GM04504 (cell line): Measurements from ENCODE around the gene GJA3.

Source experiments
- DNase-seq: peaks from one replicate; pipeline ENCODE4 v3.0.0-alpha.2; 2012; ENCODE audit warnings: low read depth

Gene GJA3

DNA sequence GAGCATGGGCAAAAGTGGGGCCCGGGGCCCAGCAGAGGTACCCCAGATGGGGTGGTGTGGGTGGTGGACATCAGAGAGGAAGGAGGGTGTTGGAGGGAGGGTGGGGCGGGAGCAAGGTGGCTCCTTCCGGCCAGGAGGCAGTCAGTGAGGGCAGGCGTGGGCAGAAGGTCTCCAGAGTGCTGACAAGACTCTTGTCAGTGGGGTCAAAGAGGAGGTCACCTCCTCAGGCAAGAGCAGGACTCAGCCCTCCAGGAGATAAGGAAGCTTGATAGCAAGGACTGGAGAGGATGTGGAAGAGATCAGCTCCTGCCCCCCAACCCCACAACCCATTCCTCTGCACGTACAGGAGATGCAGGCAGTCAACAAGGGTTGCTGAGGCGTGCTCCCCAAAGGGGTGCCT lies 9.8 kb downstream of the GJA3 start:
- no peak for DNase-seq

DNA sequence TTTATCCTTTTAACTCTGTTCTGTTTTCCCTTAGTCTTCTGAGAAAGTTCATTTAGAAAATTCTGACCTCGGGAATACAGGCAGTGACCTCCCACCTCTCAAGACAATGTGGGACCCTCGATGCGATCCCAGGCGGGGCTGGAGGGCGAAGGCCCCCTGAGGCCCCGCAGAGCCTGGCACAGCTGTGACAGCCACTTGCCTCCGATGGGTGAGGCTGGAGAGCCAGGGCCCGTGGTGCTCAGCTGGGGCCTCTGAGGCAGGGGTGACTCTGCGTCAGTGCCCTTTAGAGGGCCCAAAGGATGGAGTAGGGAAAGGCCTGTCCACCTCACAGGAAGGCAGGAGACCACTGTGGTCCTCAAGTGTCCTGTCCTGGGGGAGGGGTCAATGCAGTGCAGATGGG lies 10.3 kb downstream of the GJA3 start:
- DNase-seq: no peak

DNA sequence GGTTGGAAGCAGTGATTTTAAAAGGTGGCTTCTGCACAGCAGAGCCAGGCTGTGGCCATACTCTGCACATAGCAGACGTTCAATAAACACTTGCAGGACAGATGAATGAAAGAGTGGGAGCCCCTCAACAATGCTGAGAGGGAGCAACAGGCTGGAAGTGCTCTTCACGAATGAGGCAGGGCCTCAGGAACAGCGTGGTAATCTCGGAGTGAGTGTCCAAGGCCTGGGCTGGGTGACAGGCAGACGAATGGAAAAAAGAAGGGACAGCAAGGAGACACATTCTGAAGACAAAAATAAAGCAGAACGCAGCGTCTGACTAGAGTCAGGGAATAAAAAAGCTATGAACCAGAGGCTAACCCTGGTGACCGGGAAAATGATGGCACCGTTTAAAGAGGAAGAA lies 11.1 kb downstream of the GJA3 start:
- DNase-seq: no peak

DNA sequence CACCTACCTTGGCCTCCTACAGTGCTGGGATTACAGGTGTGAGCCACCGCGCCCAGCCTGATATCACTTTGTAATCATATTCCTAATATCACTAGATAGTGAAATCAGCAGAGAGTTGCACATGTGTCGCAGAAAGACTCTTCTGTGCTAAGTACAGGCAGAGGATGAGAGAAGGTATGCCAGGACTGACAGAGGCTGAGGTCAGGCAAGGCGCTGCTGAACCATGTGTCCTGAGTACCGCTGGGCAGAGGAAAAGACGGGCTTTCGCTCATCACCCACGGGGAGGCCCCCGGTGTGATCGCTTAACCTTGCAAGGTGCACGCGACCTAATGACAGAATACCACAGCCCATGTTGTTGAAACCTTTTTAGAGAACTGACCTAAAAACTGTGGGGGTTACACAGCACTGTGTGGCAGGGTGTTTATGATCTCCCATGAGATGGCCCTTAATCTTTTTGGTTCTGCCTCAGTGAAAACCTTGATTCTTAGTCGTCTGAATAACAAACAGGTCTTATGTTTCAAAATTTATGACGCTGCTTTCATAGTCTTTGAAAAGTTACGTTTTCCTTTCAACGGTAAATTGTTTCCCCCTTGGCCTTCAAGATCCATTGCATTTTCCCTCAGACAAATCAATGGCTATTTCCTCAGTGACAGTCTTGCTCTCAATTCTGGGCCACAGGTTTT lies 12.2 kb downstream of the GJA3 start:
- DNase-seq: no peak

DNA sequence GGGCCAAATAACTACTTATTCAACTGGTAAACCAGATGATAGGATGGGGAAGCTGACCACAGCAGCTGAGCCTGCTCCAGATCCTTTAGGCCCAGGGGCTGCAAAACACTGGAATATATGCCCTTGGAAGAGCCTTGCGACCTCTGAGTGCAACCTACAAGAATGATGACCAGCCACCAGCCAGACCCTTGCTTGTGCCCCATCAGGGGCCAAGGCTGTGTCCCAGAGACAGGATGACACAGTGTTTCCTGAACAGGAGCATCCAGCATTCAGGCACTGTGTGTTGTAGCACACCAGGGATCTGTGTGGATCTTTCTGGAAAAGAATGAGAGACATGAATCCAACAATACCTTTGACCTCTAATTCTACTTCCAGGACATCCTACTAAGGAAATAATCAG lies 14.5 kb downstream of the GJA3 start:
- no peak for DNase-seq

DNA sequence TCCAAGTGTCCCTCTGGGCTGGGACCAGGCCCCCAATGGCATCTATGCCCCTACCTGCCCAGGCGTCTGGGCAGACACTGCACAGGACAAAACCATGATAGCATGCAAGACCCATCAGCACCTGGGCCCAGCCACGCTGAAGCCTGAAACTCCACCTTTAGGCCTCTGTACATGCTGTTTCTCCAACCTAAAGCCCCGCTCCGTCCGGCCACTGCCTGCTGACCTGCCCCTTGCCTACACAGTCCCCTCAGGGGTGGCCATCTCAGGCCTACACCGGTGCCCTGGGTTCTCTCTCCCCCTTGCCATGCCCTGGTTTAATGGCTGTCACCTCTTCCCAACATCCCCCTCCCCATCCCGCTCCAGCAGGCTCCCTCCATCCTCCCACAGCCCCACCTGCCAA lies 15.3 kb downstream of the GJA3 start:
- no peak for DNase-seq

DNA sequence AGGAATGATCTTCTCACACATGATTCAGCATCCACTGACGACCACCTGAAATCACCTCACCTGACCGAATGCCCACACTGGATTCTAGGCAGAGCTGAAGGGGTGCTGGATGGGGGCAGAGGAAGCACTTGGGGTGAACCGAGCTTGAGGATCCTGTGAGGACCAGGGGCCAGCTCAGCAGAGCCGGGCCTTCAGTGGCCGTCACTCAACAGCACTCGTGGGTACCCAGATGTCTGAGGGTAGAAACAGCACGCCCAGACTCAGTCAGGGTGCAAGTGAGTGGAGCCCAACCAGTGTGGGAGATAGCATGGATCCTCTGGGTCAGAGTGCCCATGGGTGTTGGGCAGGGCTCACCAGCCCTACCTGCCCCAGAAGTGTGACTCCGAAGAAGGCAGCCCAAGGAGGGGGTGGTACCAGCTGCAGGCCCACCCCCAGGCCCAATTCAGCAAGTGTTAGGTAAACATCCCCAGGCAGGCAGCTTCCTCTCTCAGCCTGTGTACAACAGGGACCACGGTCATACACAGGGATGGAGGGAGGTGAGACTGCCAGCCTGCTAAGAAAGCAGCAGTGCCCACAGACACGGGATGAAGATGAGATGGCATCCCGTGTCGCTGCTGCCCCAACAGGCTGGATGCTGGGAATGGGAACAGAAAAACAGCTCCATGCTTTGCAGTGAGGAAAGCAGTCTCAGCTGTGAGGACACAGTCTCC lies 16.6 kb downstream of the GJA3 start:
- no peak for DNase-seq

DNA sequence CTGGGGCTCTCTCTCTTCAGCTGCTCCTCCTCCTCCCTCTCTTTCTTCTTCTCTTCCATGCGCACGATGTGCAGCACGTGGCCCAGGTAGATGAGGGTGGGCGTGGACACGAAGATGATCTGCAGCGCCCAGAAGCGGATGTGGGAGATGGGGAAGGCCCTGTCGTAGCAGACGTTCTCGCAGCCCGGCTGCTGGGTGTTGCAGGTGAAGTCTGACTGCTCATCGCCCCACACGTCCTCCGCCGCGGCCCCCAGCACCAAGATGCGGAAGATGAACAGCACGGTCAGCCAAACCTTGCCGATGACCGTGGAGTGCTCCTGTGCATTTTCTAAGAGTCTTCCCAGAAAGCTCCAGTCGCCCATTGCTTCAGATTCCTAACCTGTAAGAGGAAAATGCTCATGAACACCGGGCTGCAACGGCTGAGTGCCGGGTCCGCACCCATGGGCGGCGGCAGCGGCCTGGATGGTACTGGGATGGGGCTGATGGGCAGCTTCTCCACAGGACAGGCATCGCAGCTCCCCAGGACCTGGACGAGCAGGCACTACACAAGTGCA lies 17.8 kb downstream of the GJA3 start:
- DNase-seq: no peak

DNA sequence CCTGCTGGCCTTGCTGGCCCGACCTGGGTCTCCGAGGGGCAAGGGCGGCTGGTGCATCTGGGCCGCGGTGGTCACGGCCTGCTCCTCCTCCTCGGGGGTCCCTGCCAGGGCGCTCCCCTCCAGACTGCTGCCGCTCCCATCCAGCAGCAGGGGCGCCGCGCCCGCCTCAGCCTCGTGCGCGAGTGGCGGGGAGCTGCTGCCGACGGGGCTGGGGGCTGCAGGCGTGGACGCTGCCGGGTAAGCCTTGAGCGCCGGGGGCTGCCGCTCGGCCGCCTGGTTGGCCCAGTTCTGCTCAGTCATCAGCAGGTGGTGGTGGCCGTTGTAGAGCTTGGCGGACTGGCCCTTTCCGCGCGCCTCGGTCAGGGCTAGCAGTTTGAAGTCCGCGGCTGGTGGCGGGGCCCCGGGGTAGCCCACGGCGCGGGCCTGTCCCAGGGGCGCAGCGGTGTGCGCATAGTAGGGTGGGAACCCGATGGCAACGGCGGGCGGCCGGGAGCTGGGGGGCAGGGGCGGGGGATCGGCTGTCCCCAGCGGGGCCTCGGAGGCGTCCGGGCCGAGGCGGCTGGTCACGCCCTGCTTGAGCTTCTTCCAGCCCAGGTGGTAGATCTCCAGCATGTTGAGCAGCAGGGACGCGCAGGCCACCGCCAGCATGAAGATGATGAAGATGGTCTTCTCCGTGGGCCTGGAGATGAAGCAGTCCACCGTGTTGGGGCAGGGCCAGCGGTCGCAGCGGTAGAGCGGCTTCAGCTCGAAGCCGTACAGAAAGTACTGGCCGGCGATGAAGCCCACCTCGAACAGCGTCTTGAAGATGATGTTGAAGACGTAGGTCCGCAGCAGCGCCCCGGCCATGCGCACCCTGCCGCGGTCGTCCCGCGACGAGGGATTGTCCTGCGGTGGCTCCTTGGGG lies 18.6 kb downstream of the GJA3 start:
- DNase-seq: no peak

DNA sequence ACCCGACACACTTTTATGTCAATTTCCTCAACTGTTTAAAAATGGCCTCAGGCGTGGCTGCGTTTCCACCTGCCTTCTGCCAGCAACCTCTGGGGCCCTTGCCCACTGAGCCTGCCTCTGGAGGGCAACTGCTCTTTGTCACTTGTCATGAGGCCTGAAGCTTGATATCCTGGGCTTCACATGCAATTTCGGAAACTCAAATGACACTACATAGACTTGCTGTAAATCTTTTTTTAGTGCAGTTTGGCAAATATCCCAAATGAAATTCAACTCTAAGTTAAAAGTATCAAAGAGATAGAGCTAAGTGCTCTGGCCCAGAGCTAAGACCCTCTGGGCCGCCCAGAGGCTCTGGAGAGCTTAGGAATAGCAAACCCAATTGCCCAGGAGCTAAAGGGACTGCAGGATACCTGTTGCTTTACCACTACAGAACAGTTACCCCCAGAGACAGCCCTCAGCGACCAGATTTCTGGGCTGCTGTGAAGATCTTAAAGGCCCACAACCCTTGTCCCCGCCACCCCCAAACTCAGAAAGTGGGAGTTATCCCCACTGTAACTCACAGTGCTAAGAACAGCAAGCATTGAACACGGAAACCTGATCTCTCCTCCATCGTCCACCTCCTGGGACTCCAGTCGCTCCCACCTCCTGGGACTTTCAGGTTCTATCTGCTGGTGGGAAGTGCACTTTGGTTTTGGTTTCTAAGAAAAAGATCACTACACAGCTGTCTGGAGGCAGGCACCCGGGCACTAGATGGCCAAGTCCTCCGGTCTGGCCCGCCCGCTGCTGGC lies 19.4 kb downstream of the GJA3 start:
- no peak for DNase-seq

DNA sequence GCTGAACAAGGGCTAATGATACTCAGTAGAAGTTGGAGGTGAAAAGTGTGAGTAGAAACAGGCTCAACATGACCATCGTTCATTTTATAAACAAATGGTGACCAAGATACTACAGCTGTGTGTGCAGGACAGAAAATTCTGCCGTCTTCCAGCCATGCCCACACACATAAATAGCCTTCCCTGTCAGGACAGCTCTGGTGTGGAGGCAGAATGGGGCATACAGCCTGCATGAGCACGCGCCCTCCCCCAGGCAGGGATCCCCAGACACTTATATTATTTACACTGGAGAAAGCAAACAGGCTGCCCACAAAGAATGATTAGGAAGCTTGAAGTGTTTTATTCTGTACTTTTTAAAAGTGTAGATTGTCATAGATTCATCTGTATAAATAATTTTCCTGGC lies 20.4 kb downstream of the GJA3 start:
- no peak for DNase-seq

DNA sequence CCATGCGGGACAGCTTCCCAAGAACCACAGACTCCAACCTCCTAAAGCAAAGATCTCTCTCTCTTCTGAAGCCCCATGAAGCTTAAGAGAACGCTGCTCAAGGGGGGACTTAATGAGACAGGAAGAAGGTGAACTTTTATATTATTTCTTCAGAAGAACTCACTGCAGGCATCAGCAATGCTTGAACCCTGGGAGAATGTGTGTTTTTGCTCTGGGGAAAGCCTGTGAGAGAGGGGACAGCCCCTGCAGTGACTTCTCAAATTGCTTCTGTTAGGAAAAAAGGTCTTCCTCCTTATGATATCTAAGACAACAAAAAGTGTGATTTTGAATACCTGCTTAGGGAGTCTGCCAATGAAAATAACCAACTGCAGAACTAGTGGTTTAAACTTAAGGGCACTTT lies 23.0 kb downstream of the GJA3 start:
- DNase-seq: no peak

DNA sequence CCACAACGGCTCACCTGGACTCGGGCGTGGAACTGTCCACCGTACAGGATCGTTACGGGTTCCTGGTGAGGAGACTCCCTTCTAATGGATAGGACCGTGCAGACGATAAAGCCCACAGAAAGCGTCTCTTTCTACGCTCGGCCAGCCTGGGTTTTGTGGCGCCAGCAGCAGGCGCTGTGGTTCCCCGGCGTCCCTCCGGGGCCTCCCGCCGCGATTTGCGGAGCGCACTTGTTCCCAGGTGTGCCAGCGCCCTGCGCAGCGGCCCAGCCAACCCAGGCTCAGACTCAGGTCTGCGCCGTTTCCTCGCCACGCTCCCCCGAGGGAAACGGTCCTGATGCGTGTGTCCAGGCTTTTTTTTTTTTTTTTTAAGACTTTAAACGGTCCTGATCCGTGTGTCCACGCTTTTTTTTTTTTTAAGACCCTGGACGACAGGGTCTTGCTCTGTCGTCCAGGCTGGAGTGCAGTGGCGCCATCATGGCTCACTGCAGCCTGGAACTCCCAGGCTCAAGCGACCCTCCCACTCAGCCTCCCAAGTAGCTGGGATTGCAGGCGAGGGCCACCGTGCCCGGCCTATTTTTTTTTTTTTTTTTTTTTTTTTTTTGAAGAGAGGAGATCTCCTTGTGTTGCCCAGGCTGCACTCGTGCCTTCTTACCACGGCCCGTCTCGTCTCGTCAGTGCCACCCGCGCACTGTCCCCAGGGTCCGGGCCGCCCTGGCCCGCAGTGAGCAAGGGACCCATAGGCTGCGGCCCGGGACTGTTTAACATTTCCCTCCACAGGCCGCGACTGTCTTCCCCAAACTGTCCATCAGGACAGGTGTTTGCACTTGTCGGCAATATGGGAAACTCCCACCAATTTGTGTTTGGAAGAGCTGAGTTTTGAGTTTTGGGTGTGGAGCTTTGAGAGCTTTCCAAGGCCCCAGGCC lies 23.8 kb downstream of the GJA3 start:
- no peak for DNase-seq

DNA sequence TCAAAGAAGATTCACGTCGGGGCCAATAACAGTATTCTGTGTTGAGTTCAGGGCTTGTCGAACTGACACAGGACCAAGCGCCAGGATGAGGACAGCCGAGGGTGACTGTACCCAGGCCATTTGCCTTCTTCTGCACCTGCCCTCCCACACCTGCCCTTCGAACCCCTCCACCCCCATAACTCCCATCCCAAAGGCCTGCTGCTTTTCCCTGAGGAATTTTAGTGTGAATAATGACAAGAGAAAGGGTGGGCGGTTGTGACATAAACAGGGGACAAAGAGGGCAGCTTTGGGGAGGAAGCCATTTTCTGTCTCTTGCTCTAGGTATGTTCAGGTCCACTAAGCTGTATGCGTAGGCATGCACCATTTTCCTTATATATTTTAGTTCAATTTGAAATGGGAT lies 26.1 kb downstream of the GJA3 start:
- DNase-seq: no peak

DNA sequence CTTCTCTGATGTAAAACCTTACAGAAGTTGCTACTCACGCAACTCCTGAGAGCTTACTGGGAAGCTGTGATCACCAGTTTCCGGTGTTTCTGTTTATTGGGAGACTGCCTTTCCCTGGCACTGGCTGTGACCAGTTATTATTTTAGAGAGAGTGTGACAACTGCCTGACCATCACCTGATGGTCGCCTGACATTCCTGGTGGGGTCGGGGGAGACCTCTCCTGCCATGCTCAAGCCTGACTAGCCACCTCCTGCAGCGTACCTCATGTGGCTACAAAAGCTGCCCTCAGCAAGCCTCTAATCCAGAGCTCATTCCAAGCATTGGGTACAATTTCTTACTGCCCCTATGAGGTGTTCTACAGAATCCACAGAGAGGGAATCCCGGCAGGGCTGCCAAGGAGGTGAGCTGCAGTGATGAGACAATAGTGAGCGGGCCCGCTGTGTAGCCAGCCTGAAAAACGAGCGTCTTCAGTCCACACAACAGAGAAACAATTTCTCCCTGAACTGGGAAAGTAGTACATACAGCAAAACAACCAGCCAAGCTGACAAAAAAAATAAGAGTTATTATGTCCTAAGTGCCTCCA lies 28.7 kb downstream of the GJA3 start:
- DNase-seq: no peak

DNA sequence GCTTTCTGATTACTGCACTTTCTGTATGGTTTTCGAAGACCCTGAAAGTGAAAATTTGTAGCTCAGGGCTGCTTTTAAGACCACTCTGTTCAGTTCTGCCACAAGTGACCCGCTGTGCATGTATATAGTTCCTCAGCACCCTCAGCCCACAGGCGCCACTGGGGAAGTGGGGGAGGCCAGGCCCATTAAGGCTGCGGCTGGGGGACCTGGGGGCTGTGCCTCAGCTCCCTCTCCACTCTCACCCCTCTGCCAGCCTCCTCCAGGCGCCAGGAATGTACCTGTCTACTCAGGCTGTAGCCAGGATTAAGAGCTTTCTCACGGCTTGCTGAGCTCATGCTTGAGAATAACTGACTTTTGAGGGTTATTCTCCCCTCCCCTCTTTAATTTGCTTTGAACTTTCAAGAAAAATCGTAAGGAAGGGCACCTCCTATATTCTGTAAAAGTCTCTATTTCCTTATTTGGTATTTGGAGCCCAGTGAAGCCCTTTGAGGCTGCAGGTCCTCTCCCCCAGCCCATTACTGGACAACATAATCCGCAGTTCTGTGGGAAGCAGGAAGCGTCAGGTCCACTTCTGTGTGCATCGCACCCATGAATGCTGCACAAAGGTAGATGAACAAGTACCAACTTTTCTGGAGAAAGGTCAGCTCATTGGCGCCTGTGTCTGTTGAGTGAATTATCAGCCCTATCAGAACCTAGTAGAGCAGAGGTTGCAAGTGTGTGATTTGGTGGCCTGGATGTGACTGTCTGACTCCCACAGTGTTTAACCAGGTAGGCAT lies 29.6 kb downstream of the GJA3 start:
- no peak for DNase-seq

DNA sequence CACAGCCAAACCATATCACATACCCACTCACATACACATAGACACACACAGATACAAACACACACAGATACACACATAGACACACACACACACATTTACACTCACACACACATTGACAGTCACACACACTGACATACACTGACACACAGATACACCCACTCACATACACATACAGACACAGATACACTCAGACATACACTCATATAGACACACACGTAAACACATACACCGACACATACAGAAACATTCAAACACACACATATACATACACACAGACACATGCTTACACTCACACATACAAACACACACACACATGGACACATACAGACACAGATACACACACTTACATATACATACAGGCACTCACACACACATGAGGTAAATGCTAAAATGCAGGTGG lies 30.2 kb downstream of the GJA3 start:
- no peak for DNase-seq

DNA sequence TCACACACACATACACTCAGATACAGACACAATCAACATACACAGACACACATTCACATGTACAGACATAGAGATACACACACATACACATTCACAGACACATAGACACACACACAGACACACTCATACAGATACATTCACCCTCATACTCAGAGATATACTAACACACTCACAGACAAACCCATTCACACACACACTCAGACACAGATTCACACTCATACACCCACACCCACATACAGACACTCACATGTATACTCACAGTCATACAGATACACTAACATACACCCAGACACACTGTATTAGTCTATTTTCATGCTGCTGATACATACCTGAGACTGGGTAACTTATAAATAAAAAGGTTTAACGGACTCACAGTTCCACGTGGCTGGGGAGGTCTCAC lies 30.8 kb downstream of the GJA3 start:
- no peak for DNase-seq

DNA sequence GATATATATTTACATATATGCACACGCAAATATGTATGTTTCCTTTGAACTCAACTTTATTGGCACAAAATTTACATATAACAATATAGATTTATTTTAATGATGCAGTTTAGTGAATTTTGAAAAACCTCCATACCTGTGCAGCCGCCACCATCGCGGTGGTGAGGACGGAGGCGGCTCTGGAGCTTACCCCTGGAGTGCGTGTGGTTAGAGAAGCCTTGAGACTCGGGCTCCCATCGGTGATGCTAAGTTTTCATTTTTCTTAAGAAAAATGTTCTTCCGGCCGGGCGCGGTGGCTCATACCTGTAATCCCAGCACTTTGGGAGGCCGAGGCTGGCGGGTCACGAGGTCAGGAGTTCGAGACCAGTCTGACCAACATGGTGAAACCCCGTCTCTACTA lies 31.8 kb downstream of the GJA3 start:
- DNase-seq: no peak

DNA sequence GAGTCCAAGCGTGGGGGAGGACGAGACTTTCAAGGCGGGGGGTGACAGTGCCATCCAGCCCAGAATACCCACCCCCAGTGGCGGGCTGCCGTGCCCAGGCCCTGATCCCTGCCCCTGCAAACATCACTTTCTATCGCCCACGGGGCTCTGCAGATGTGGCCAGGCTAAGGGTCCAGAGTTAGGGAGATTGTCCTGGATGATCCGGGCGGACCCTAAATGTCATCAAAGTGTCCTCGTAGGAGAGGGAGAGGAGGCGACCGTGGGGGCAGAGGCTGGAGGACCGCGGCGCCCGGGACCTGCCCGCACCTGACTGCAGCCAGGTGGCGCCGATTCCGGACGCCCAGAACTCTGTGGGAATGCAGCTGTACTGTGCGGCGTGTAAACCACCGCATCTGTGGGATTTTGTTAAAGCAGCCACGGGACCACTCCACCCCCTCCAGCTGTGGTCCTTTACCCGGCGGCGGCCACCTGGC lies 32.4 kb downstream of the GJA3 start:
- no peak for DNase-seq
